ENCODE measurements around the gene CACNA1F. TPM values are rescaled to one million over a fixed set of nuclear protein-coding genes. Genes with fewer than 3 reads are reported as not detected.

CACNA1F gene
- total RNA-seq, 1 experiment from 2014 or later = not detected

DNA sequence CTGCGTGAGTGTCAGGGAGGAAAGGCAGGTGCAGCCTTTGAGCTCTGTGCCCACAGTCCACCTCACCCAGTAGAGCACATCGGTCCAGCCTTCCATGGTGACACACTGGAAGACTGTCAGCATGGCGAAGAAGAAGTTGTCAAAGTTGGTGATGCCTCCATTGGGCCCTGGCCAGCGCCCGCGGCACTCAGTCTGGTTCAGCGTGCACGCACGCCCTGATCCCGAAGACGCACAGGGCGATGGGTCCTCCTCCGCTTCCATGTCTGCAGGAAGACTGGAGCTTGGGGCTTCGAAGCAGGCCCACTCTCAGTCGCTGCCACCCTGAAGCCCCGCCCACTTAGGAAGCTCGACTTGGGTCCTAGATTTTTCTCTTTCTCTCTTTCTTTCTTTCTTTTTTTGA is 5.0 kb downstream of the CACNA1F start:
- BruUV-seq (replicated peaks) = no TSS peak
- no peaks in the 10 kb centered on the region for H3K27me3 ChIP-seq (replicated peaks; ENCODE audit: insufficient read depth, low read depth, low read length, poor library complexity)
- no peaks in the 10 kb centered on the region for H3K4me1 ChIP-seq (ENCODE audit: insufficient read depth, low read length, poor library complexity, severe bottlenecking)
- H3K36me3 ChIP-seq (ENCODE audit: insufficient read depth, low read length, poor library complexity, severe bottlenecking) = no peaks in the 10 kb centered on the region
- ChIA-PET CTCF (no interaction called here), POLR2A (ENCODE audit: low non-redundant PET) (no interaction called here)
- no peaks in the 10 kb centered on the region for H3K9me3 ChIP-seq (ENCODE audit: low read depth, low read length, poor library complexity, severe bottlenecking)
- intact Hi-C loops (cut with micrococcal nuclease; ENCODE audit: unreplicated experiment) = no loop called here
- no peak overlapping the region for H3K4me3 ChIP-seq (ENCODE audit: low read depth, low read length, poor library complexity, severe bottlenecking)
- H3K27ac ChIP-seq (ENCODE audit: low read depth, low read length, poor library complexity, severe bottlenecking) = no peak overlapping the region
- DNase-seq (ENCODE audit: low spot score) = no peak
- TF ChIP-seq EZH2 (IDR thresholded peaks at IDR 0.05; ENCODE audit: borderline replicate concordance, low read depth, low read length, poor library complexity, severe bottlenecking) = no peak
- TF ChIP-seq, protein P1, sequence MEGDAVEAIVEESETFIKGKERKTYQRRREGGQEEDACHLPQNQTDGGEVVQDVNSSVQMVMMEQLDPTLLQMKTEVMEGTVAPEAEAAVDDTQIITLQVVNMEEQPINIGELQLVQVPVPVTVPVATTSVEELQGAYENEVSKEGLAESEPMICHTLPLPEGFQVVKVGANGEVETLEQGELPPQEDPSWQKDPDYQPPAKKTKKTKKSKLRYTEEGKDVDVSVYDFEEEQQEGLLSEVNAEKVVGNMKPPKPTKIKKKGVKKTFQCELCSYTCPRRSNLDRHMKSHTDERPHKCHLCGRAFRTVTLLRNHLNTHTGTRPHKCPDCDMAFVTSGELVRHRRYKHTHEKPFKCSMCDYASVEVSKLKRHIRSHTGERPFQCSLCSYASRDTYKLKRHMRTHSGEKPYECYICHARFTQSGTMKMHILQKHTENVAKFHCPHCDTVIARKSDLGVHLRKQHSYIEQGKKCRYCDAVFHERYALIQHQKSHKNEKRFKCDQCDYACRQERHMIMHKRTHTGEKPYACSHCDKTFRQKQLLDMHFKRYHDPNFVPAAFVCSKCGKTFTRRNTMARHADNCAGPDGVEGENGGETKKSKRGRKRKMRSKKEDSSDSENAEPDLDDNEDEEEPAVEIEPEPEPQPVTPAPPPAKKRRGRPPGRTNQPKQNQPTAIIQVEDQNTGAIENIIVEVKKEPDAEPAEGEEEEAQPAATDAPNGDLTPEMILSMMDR (conservative IDR thresholded peaks at IDR 0.05; ENCODE audit: low read depth, low read length) = no peak

DNA sequence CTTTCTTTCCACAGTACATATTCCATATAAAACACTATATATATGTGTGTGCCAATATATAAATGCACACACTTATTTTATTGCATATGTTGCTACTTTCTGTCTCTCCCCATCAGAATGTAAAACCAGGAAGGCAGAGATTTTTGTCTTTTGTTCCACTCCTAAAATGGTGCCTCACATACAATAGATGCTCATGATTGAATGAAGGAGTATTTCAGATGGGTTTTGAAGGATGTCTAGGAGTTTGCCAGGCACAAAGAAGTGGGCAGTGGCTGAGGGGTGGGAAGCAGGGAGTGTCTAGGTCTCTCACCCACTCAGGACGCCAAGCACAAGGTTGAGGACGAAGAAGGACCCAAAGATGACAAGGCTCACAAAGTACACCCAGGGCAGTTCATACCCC is 5.4 kb downstream of the CACNA1F start:
- no peaks in the 10 kb centered on the region for H3K4me1 ChIP-seq (ENCODE audit: insufficient read depth, low read length, poor library complexity, severe bottlenecking)
- CTCF ChIA-PET = no interaction called here
- POLR2A ChIA-PET (ENCODE audit: low non-redundant PET) = no interaction called here

DNA sequence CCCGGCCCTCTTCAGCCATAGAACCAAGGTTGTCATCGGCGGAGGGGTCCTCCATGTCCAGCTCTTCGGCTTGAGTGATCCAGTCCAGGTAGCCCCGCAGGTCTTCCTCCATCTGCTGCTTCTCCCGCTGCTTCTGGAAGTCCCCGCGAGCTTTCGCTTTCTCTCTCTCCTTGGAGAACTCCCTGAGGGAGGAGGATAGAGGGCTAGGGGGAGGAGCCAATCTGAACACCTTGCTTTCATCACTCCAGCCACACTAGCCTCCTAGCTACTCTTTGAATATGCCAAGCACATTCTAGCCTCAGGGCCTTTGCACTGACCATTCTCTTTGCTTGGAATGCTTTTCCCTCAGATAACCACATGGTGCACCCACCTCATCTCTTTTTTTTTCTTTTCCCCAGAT is 6.2 kb downstream of the CACNA1F start:
- Histone ChIP-seq H3K9me3 (ENCODE audit: low read depth, low read length, poor library complexity, severe bottlenecking) (no peaks in the 10 kb centered on the region), H3K36me3 (ENCODE audit: insufficient read depth, low read length, poor library complexity, severe bottlenecking) (no peaks in the 10 kb centered on the region), H3K4me3 (ENCODE audit: low read depth, low read length, poor library complexity, severe bottlenecking) (no peak overlapping the region), H3K27me3 (replicated peaks; ENCODE audit: insufficient read depth, low read depth, low read length, poor library complexity) (no peaks in the 10 kb centered on the region), H3K4me1 (ENCODE audit: insufficient read depth, low read length, poor library complexity, severe bottlenecking) (no peaks in the 10 kb centered on the region), H3K27ac (ENCODE audit: low read depth, low read length, poor library complexity, severe bottlenecking) (no peak overlapping the region)
- no TSS peak for BruUV-seq (replicated peaks)
- CTCF ChIA-PET = no interaction called here
- intact Hi-C loops (cut with micrococcal nuclease; ENCODE audit: unreplicated experiment) = no loop called here
- no peak for DNase-seq (ENCODE audit: low spot score)
- TF ChIP-seq, protein P1 (conservative IDR thresholded peaks at IDR 0.05; ENCODE audit: low read depth, low read length) = no peak
- TF ChIP-seq EZH2 (IDR thresholded peaks at IDR 0.05; ENCODE audit: borderline replicate concordance, low read depth, low read length, poor library complexity, severe bottlenecking) = no peak
- POLR2A ChIA-PET (ENCODE audit: low non-redundant PET) = no interaction called here

More for the DNA sequence above, 5.4 kb downstream of the CACNA1F start:
- no peaks in the 10 kb centered on the region for H3K9me3 ChIP-seq (ENCODE audit: low read depth, low read length, poor library complexity, severe bottlenecking)
- TF ChIP-seq, protein P1 (conservative IDR thresholded peaks at IDR 0.05; ENCODE audit: low read depth, low read length) = no peak
- TF ChIP-seq EZH2 (IDR thresholded peaks at IDR 0.05; ENCODE audit: borderline replicate concordance, low read depth, low read length, poor library complexity, severe bottlenecking) = no peak
- DNase-seq (ENCODE audit: low spot score) = no peak
- H3K27ac ChIP-seq (ENCODE audit: low read depth, low read length, poor library complexity, severe bottlenecking) = no peak overlapping the region
- no TSS peak for BruUV-seq (replicated peaks)
- no peaks in the 10 kb centered on the region for H3K36me3 ChIP-seq (ENCODE audit: insufficient read depth, low read length, poor library complexity, severe bottlenecking)
- no peak overlapping the region for H3K4me3 ChIP-seq (ENCODE audit: low read depth, low read length, poor library complexity, severe bottlenecking)
- intact Hi-C loops (cut with micrococcal nuclease; ENCODE audit: unreplicated experiment) = no loop called here
- no peaks in the 10 kb centered on the region for H3K27me3 ChIP-seq (replicated peaks; ENCODE audit: insufficient read depth, low read depth, low read length, poor library complexity)

All from A673 (cell line).